ENCODE results near the gene PRDX3. TPM values are rescaled to one million over a fixed set of nuclear protein-coding genes. Genes with fewer than 3 reads are reported as not detected.

Gene PRDX3
- total and polyA plus RNA-seq, 2 of the 4 experiments (the other 2 are of a cell fraction): 169 to 187 TPM

DNA sequence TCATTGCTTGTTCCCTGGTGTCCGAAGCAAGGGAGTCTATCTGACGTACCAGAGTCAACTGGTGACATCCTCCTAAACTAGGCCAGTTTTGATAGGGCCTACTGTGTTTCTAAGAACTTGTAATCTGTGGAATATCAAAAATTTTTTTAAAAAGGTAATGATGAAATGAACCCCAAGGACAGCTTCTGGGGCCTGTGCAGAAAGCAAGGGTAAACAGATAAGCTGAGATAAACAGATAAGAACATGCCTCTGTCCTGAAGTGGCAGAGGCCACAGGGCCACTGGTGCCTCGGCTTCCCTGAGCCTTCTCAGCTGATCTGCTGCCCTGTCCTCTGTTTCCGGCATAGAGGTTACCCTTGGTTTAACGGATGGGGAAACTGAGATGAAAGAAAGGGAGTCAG lies 37.5 kb upstream of the PRDX3 start:
- Histone ChIP-seq H2BK15ac (ENCODE audit: low read depth, low read length) (no peak overlapping the region), H4K20me1 (ENCODE audit: insufficient read depth, low read length) (peaks cover 62% of the 10 kb centered on the region), H3K27ac (ENCODE audit: insufficient read depth, low read length) (no peak overlapping the region), H3K56ac (ENCODE audit: extremely low read depth, insufficient read depth, low read length) (no peak overlapping the region), H3K4ac (ENCODE audit: low read depth, low read length) (no peak overlapping the region), H3K9me1 (ENCODE audit: insufficient read depth, low read length) (peaks cover 34% of the 10 kb centered on the region), H3K23ac (ENCODE audit: low read depth, low read length) (no peak overlapping the region), H2AK5ac (ENCODE audit: low read depth, low read length) (no peak overlapping the region), H4K91ac (ENCODE audit: insufficient read depth, low read depth, low read length) (no peak overlapping the region), H3K14ac (replicated peaks; ENCODE audit: low read depth, low read length) (no peak overlapping the region; the same call in 1 of the 2 replicates), H2BK120ac (ENCODE audit: low read depth, low read length) (no peak overlapping the region), H3K4me1 (ENCODE audit: control insufficient read depth, insufficient read depth, low read length) (peaks cover 35% of the 10 kb centered on the region), H3K27me3 (ENCODE audit: control insufficient read depth, insufficient read depth, low read length) (no peaks in the 10 kb centered on the region), H2BK20ac (ENCODE audit: low read depth, low read length) (no peak overlapping the region), H3K79me1 (ENCODE audit: low read depth in 1 of 2, low read length in 2 of 2) (peaks cover 41 to 89% of the 10 kb centered on the region in 2 experiments), H3K4me3 (ENCODE audit: insufficient read depth, low read depth, low read length) (no peak overlapping the region), H4K8ac (ENCODE audit: low read depth in 2 of 2, low read length in 2 of 2) (no peak overlapping the region), H2AK9ac (replicated peaks; ENCODE audit: low read depth, low read length, poor library complexity) (no peak overlapping the region), H4K5ac (ENCODE audit: low read depth, low read length) (no peak overlapping the region), H2BK5ac (ENCODE audit: low read depth, low read length, poor library complexity, severe bottlenecking) (no peak overlapping the region), H3K9ac (ENCODE audit: low read depth, low read length) (no peak overlapping the region), H3K4me2 (ENCODE audit: low read depth, low read length) (no peak overlapping the region), H3K36me3 (ENCODE audit: control insufficient read depth, insufficient read depth, low read length) (peaks cover 22% of the 10 kb centered on the region), H3K18ac (ENCODE audit: low read depth, low read length) (no peak overlapping the region), H3K9me3 (ENCODE audit: control insufficient read depth, insufficient read depth, low read length) (no peaks in the 10 kb centered on the region), H2AFZ (replicated peaks; ENCODE audit: low read length, poor library complexity) (no peak overlapping the region)
- dilution Hi-C loops (cut with HindIII; ENCODE audit: low sequenced_read_pairs, unreplicated experiment) (no loop called here), in situ Hi-C loops (cut with MboI; ENCODE audit: low sequenced_read_pairs) (no loop called here), intact Hi-C loops (cut with micrococcal nuclease) (no loop called here)
- ATAC-seq (ENCODE audit: low read depth) (no peak), DNase-seq (no peak)
- no CpG with 5 or more reads among the region's 5 CpGs for WGBS, 2 experiments (ENCODE audit: extremely low coverage in 2 of 2, insufficient read length in 1 of 2)
- ChIA-PET POLR2A (ENCODE audit: unreplicated experiment) (no interaction called here), CTCF (no interaction called here)
- BruUV-seq (replicated peaks): no TSS peak
- TF ChIP-seq RFX5 (IDR thresholded peaks at IDR 0.05; ENCODE audit: low read depth, low read length) (no peak), MAZ (IDR thresholded peaks at IDR 0.05; ENCODE audit: borderline replicate concordance, low read depth, low read length) (no peak), POLR2A (IDR thresholded peaks at IDR 0.05; ENCODE audit: low read depth, low read length) (no peak; the same call in 1 of the 2 replicates), MXI1 (IDR thresholded peaks at IDR 0.05; ENCODE audit: borderline replicate concordance, low read depth, low read length) (no peak), RAD21 (IDR thresholded peaks at IDR 0.05; ENCODE audit: low read length) (no peak), CEBPB (IDR thresholded peaks at IDR 0.05; ENCODE audit: low read depth, low read length) (no peak), RCOR1 (IDR thresholded peaks at IDR 0.05; ENCODE audit: insufficient replicate concordance, low read length) (no peak), FOS (IDR thresholded peaks at IDR 0.05; ENCODE audit: low read depth, low read length) (no peak), BHLHE40 (IDR thresholded peaks at IDR 0.05; ENCODE audit: low read depth, low read length) (no peak), MAFK (IDR thresholded peaks at IDR 0.05; ENCODE audit: low read depth, low read length) (no peak), CHD1 (IDR thresholded peaks at IDR 0.05; ENCODE audit: low read depth, low read length) (no peak), NFE2L2 (IDR thresholded peaks at IDR 0.05; ENCODE audit: low read depth, low read length) (no peak), SMC3 (IDR thresholded peaks at IDR 0.05; ENCODE audit: low read depth, low read length) (no peak), USF2 (IDR thresholded peaks at IDR 0.05; ENCODE audit: low read depth, low read length) (no peak)
- TF ChIP-seq, protein P1, sequence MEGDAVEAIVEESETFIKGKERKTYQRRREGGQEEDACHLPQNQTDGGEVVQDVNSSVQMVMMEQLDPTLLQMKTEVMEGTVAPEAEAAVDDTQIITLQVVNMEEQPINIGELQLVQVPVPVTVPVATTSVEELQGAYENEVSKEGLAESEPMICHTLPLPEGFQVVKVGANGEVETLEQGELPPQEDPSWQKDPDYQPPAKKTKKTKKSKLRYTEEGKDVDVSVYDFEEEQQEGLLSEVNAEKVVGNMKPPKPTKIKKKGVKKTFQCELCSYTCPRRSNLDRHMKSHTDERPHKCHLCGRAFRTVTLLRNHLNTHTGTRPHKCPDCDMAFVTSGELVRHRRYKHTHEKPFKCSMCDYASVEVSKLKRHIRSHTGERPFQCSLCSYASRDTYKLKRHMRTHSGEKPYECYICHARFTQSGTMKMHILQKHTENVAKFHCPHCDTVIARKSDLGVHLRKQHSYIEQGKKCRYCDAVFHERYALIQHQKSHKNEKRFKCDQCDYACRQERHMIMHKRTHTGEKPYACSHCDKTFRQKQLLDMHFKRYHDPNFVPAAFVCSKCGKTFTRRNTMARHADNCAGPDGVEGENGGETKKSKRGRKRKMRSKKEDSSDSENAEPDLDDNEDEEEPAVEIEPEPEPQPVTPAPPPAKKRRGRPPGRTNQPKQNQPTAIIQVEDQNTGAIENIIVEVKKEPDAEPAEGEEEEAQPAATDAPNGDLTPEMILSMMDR (conservative IDR thresholded peaks at IDR 0.05; ENCODE audit: low read depth, low read length): no peak
- TF ChIP-seq, protein P2, sequence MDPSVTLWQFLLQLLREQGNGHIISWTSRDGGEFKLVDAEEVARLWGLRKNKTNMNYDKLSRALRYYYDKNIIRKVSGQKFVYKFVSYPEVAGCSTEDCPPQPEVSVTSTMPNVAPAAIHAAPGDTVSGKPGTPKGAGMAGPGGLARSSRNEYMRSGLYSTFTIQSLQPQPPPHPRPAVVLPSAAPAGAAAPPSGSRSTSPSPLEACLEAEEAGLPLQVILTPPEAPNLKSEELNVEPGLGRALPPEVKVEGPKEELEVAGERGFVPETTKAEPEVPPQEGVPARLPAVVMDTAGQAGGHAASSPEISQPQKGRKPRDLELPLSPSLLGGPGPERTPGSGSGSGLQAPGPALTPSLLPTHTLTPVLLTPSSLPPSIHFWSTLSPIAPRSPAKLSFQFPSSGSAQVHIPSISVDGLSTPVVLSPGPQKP (IDR thresholded peaks at IDR 0.05; ENCODE audit: borderline replicate concordance, low read depth, low read length): no peak
